ENCODE measurements around the gene YIF1B.

YIF1B gene

DNA sequence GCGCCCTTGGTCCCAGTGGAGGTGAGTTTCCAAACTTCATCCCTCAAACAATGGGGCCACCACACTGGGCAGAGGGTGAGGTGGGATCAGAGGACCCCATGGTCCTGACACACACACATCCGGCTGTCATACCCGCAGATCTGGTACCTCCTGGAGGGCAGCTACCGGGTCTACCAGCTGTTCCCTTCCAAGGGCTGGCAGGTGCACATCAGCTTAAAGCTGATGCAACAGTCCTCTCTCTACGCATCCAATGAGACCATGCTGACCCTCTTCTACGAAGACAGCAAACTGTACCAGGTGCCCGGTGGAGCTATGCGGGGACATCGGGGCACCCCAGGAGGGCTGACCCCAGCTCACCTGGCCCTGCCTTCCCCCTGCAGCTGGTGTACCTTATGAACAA, 44.6 kb upstream of the YIF1B start:
- H3K4me3 ChIP-seq (ENCODE audit: low read depth, low read length), result no peak overlapping the region
- no peaks in the 10 kb centered on the region for H3K36me3 ChIP-seq (replicated peaks)
- TF ChIP-seq, protein P1, sequence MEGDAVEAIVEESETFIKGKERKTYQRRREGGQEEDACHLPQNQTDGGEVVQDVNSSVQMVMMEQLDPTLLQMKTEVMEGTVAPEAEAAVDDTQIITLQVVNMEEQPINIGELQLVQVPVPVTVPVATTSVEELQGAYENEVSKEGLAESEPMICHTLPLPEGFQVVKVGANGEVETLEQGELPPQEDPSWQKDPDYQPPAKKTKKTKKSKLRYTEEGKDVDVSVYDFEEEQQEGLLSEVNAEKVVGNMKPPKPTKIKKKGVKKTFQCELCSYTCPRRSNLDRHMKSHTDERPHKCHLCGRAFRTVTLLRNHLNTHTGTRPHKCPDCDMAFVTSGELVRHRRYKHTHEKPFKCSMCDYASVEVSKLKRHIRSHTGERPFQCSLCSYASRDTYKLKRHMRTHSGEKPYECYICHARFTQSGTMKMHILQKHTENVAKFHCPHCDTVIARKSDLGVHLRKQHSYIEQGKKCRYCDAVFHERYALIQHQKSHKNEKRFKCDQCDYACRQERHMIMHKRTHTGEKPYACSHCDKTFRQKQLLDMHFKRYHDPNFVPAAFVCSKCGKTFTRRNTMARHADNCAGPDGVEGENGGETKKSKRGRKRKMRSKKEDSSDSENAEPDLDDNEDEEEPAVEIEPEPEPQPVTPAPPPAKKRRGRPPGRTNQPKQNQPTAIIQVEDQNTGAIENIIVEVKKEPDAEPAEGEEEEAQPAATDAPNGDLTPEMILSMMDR (IDR thresholded peaks at IDR 0.05; ENCODE audit: low read depth, low read length, missing control alignments), result no peak
- DNase-seq, result no peak
- H3K27ac ChIP-seq, result no peak overlapping the region
- in situ Hi-C loops (cut with HindIII; ENCODE audit: low pct_ligation_motif_present, low sequenced_read_pairs), result no loop called here
- peaks cover 18% of the 10 kb centered on the region for H3K27me3 ChIP-seq (replicated peaks)

DNA sequence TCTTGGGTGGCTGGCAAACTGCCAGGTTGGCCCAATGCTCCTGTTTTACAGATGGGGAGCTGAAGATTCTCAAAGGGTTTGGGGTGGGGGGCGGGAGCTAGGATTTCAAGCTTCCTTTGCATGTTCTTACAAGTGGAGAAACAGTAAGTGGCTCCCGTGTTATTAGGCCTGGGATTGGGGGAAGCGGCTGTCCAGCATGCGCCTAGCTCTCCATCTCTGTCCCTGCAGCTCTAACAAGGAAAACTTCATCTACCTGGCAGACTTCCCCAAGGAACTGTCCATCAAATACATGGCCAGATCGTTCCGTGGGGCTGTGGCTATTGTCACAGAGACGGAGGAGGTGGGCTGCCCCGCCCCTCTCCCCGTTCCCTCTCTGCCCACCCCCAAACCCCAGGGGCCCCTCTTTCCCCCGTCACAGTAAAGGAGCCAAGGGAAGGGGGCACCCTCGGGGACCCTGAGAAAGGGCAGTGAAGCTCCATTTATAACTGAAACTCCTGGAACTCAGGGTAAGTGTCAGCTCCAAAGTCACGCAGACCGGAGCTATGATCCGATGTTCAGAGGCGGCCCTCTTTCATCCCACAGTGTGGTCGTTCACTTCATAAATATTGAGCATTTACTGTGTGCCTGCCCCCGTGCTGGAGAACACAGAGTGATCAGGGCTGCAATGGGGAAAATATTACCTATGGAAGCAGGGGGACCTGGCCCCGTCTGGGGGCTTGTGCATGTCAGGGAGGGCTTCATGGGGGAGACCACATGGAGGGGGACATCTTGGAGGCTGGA, 43.7 kb upstream of the YIF1B start:
- Histone ChIP-seq H3K27ac (no peak overlapping the region), H3K36me3 (replicated peaks) (no peaks in the 10 kb centered on the region), H3K27me3 (replicated peaks) (peaks cover 18% of the 10 kb centered on the region), H3K4me3 (ENCODE audit: low read depth, low read length) (no peak overlapping the region)
- in situ Hi-C loops (cut with HindIII; ENCODE audit: low pct_ligation_motif_present, low sequenced_read_pairs), result no loop called here
- DNase-seq, result no peak
- TF ChIP-seq, protein P1 (IDR thresholded peaks at IDR 0.05; ENCODE audit: low read depth, low read length, missing control alignments), result no peak

DNA sequence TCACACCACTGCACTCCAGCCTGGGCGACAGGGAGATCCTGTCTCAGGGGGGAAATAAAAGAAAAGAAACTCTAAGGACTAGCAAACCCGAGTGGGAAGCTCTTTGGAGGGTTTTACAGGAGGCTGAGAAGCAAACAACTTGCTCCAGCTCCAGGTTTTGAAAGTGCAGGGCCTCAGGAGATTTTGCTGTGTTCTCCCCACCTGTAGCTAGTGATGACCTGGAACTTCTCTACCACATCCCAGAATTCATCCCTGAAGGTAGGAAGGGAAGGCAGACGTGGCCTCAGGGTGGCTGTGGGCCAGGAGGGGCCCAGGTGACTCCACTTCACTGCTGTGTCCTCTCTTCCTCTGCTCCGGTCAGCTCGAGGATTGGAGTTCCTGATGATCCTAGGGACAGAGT, 42.3 kb upstream of the YIF1B start:
- Histone ChIP-seq H3K4me3 (ENCODE audit: low read depth, low read length) (no peak overlapping the region), H3K36me3 (replicated peaks) (no peaks in the 10 kb centered on the region), H3K27ac (no peak overlapping the region), H3K27me3 (replicated peaks) (peaks cover 18% of the 10 kb centered on the region)
- TF ChIP-seq, protein P1 (IDR thresholded peaks at IDR 0.05; ENCODE audit: low read depth, low read length, missing control alignments), result no peak
- DNase-seq, result no peak
- in situ Hi-C loops (cut with HindIII; ENCODE audit: low pct_ligation_motif_present, low sequenced_read_pairs), result no loop called here

DNA sequence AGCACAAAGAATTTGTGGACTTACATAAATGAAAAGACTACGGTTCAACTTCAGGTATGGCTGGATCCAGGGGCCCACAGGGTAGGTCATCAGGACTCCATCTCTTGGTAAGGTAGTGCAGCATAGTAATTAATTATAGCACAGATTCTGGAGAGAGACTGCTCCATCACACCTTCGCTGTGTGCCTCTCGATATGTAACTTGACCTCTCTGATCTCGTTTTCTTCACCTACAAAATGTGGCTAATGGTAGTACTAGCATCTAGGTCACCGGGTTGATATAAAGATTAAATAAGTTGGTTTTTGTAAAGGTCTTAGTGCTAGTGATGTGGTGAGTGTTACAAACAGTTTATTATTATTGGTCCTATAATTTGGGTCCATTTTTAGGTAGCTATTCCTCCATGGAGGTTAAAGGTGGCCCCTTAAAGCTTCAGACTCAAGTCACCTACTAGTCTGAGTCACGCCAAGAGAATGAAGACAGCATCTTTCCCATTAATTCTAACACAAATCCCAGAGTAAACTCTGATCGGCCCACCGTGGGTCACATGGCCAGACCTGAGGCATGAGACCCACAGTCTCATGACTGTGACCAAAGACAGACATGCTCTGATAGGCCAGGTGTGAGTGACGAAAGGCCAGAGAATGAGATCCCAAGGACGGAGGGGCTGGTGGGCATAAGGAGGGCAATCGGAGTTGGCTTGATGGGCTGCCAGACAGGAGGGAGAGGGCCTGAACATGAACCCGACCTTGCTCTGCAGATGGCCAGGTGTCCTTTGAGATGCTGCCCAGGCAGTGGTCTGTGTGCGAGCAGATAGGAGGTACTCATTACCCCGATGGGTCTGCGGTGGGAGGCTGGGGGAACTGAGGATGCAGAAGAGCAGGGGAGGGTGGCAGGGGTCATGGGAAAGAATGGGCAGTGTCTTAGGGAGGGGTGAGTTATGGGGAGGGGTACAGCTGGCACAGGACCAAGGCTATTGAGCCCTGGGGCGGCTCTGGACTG, 40.3 kb upstream of the YIF1B start:
- TF ChIP-seq, protein P1 (IDR thresholded peaks at IDR 0.05; ENCODE audit: low read depth, low read length, missing control alignments), result no peak
- DNase-seq, result no peak
- Histone ChIP-seq H3K4me3 (ENCODE audit: low read depth, low read length) (no peak overlapping the region), H3K36me3 (replicated peaks) (no peaks in the 10 kb centered on the region), H3K27ac (no peak overlapping the region), H3K27me3 (replicated peaks) (peaks cover 15% of the 10 kb centered on the region)
- in situ Hi-C loops (cut with HindIII; ENCODE audit: low pct_ligation_motif_present, low sequenced_read_pairs), result no loop called here

DNA sequence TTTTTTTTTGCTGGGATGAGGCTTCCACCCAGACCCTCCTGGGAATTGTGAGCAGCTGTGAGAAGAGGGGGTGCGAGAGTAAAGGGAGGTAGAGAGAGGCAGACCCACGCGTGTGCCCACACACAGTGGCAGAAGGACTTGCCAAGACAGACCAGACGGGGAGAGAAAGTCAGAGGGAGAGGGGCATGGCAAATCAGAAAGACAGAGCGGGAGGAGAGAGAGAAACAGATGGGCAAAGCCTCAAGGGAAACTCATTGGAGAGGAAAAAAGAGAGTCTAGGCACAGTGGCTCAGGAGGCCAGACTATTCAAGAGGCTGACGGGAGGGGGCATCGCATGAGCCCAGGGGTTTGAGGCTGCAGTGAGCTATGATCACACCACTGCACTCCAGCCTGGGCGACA, 36.9 kb upstream of the YIF1B start:
- TF ChIP-seq, protein P1 (IDR thresholded peaks at IDR 0.05; ENCODE audit: low read depth, low read length, missing control alignments), result no peak
- in situ Hi-C loops (cut with HindIII; ENCODE audit: low pct_ligation_motif_present, low sequenced_read_pairs), result no loop called here
- Histone ChIP-seq H3K4me3 (ENCODE audit: low read depth, low read length) (no peak overlapping the region), H3K27me3 (replicated peaks) (no peaks in the 10 kb centered on the region), H3K36me3 (replicated peaks) (no peaks in the 10 kb centered on the region), H3K27ac (no peak overlapping the region)
- DNase-seq, result no peak

Measured in brain microvascular endothelial cell (primary cell).